ENCODE measurements around the gene VTI1A. TPM values are rescaled to one million over a fixed set of nuclear protein-coding genes. Genes with fewer than 3 reads are reported as not detected.
"Not testable (repeated sequence)": the region's sequence is repeated elsewhere in the genome, so short reads cannot be mapped to it uniquely, and the experiment has no call there.

VTI1A gene
- total RNA-seq = 10 to 100 TPM; 34.1 to 38.6 TPM

DNA sequence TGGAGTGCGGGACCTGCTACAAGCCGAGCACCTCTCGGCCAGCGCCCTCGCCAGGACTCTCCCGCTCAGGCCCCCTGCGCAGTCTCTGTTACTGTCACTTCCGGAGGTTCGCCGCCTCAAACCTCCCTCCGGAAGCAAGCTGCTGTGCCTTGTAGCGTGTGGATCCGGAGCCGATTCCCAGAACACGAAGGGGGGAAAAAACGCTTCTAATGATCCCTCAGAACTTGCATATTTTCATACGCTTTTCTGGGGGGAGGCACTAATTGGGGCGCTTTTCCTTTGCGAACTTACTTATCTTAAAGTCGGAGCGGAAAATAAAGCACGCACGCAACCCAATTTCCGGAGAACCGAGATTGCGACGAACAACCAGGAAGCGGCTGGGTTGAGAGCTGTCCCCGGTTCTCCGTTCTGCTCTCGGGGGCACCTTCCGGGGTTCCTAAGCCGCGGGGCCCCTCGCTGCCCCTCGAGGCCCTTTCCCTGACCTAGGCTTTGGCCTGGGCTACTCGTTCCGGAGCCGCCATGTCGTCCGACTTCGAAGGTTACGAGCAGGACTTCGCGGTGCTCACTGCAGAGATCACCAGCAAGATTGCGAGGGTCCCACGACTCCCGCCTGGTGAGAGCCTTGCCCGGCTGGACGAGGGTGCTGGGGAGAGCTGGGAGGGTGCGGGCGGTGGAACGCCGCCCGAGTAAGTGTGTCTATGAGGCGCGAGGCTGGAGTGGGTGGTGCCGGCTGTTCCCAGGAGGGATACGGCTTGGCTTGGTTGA is at the start of gene VTI1A, which contains the start of gene ZDHHC6:
Gene VTI1A, plus strand, starts transcription at position 361 of the 765 bp plus-strand sequence. Its CDS starts 159 bp downstream, at position 520.
Gene ZDHHC6, minus strand, starts transcription at position 60 of the 765 bp plus-strand sequence. CDS start 1,478 bp downstream, outside the sequence.
- peak within 1 kb of the TSS; percentile 58 for H3K27ac ChIP-seq
- H3K4me3 ChIP-seq = peak within 1 kb of the TSS; percentile 88
- no peaks in the 10 kb centered on the region for H3K9me3 ChIP-seq
- TF ChIP-seq, protein P1, sequence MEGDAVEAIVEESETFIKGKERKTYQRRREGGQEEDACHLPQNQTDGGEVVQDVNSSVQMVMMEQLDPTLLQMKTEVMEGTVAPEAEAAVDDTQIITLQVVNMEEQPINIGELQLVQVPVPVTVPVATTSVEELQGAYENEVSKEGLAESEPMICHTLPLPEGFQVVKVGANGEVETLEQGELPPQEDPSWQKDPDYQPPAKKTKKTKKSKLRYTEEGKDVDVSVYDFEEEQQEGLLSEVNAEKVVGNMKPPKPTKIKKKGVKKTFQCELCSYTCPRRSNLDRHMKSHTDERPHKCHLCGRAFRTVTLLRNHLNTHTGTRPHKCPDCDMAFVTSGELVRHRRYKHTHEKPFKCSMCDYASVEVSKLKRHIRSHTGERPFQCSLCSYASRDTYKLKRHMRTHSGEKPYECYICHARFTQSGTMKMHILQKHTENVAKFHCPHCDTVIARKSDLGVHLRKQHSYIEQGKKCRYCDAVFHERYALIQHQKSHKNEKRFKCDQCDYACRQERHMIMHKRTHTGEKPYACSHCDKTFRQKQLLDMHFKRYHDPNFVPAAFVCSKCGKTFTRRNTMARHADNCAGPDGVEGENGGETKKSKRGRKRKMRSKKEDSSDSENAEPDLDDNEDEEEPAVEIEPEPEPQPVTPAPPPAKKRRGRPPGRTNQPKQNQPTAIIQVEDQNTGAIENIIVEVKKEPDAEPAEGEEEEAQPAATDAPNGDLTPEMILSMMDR (IDR thresholded peaks at IDR 0.05) = no peak
- peaks cover 6% of the 10 kb centered on the region for H3K4me1 ChIP-seq
- DNase-seq = peak; percentile 90
- no peaks in the 10 kb centered on the region for H3K36me3 ChIP-seq
- H3K9ac ChIP-seq (ENCODE audit: low read depth in 2 of 2, low read length in 2 of 2) = peak within 1 kb of the TSS; percentile 92 to 99
- H3K27me3 ChIP-seq = no peaks in the 10 kb centered on the region
- intact Hi-C loops (cut with DNase I) = loop anchor here (10.0 kb wide), 1 partner anchor 262 kb away; the partner anchor contains the start of gene GPAM

DNA sequence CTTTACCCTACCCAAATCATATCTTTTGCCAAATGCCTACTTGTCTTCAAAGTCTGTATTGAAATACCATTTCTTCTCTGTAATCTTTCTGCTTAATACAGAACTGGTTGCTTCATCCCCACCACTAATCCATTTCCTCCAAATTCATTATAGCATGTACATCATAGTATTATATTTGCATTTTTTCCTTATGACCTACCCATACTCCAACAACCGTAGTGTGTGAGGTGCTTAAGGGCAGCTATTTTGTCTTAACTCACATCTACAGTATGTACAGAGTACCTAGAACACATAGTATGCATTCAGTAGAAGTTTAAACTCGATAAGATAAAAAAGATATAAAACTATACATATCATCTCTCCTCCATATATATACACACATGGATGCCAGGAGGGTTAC is 49.4 kb upstream of the VTI1A start:
- Histone ChIP-seq H3K27ac (no peak overlapping the region), H3K9ac (ENCODE audit: low read depth in 2 of 2, low read length in 2 of 2) (no peak overlapping the region), H3K9me3 (no peaks in the 10 kb centered on the region), H3K4me1 (peaks cover 5% of the 10 kb centered on the region), H3K27me3 (no peaks in the 10 kb centered on the region), H3K36me3 (no peaks in the 10 kb centered on the region), H3K4me3 (no peak overlapping the region)
- DNase-seq = no peak
- TF ChIP-seq, protein P1 (IDR thresholded peaks at IDR 0.05) = no peak
- intact Hi-C loops (cut with DNase I) = no loop called here

DNA sequence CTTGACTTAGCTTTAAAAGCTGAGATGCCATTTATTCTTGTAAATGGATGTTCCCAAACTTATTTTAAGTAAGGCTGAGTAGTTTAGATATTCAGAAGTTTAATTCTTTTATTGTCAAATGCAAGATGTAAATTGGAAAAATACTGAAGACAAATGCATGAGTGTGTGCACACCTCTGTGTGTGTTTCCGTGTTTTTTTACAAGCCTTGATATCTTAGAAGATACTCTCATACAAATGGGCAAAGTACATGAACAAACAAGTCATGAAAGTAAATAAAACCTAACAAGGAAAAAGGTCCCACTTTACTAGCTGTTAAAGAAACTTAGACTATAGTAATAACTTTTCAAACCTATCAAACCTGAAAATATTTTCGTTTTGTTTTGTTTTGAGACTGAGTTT is 44.1 kb upstream of the VTI1A start:
- peak overlapping the region; percentile 82 for H3K27ac ChIP-seq
- no peak for DNase-seq

DNA sequence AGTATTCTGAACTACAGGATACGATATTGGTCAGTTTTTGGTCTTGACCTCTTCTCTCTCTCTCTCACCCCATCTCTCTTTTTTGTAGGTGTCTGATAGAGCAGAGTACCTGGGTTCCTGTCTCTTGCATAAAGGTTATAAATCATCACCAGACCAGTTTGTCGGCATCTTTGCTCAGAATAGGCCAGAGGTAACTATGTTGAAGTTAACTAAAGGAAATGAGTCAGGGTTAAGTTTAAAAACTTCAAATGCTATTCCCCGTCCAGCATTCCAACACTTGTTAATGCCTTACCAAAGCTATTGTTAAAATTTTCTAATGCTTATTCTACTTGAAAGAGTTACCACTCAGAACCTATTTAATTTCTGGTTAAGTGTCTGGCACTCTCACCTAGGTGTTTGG is 42.4 kb upstream of the VTI1A start:
- intact Hi-C loops (cut with DNase I) = no loop called here
- H3K27ac ChIP-seq = peak overlapping the region; percentile 82
- DNase-seq = no peak
- no peak overlapping the region for H3K4me3 ChIP-seq
- no peak overlapping the region for H3K9ac ChIP-seq (ENCODE audit: low read depth in 2 of 2, low read length in 2 of 2)
- peaks cover 1% of the 10 kb centered on the region for H3K36me3 ChIP-seq
- TF ChIP-seq, protein P1 (IDR thresholded peaks at IDR 0.05) = no peak
- H3K27me3 ChIP-seq = no peaks in the 10 kb centered on the region
- H3K9me3 ChIP-seq = no peaks in the 10 kb centered on the region
- H3K4me1 ChIP-seq = peaks cover 5% of the 10 kb centered on the region

More for the DNA sequence above, 44.1 kb upstream of the VTI1A start:
- no peaks in the 10 kb centered on the region for H3K27me3 ChIP-seq
- peaks cover 5% of the 10 kb centered on the region for H3K4me1 ChIP-seq
- H3K9me3 ChIP-seq = no peaks in the 10 kb centered on the region
- intact Hi-C loops (cut with DNase I) = no loop called here
- peak overlapping the region in 1 of 2 donors; percentile 62 for H3K9ac ChIP-seq (ENCODE audit: low read depth in 2 of 2, low read length in 2 of 2)
- H3K36me3 ChIP-seq = no peaks in the 10 kb centered on the region
- TF ChIP-seq, protein P1 (IDR thresholded peaks at IDR 0.05) = no peak
- no peak overlapping the region for H3K4me3 ChIP-seq

DNA sequence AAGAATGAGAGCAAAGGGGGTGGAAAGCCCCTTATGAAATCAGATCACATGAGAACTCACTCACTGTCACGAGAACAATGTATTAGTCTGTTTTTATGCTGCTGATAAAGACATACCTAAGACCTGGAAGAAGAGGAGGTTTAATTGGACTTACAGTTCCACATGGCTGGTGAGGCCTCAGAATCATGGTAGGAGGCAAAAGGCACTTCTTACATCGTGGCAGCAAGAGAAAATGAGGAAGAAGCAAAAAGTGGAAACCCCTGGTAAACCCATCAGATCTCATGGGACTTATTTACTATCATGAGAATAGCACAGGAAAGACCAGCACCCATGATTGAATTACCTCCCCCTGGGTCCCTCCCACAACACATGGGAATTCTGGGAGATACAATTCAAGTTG is 40.2 kb upstream of the VTI1A start:
- H3K27ac ChIP-seq; intact Hi-C loops (cut with DNase I); H3K4me3 ChIP-seq: not testable (repeated sequence)

DNA sequence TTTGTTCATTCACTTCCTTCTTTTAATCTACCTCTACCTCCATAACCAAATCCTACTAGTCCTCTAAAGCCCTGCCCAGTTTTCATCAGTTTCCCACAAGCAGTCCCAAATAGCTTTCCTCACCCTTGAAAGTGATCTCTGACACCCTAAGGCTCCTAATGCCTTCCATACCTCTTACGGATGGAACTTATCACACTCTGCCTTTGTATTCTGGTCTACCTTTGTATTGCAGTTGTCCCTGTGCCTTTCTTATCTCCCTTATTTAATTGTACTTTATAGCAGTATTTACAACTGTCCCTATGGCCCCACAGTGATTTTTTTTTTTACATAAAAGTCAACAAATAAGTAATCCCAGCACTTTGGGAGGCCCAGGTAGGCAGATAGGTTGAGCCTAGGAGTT is 39.3 kb upstream of the VTI1A start:
- Histone ChIP-seq H3K4me3 (no peak overlapping the region), H3K36me3 (peaks cover 8% of the 10 kb centered on the region), H3K27me3 (no peaks in the 10 kb centered on the region), H3K9ac (ENCODE audit: low read depth in 2 of 2, low read length in 2 of 2) (peak overlapping the region in 1 of 2 donors; percentile 44), H3K9me3 (no peaks in the 10 kb centered on the region), H3K27ac (peak overlapping the region; percentile 46), H3K4me1 (peaks cover 5% of the 10 kb centered on the region)
- TF ChIP-seq, protein P1 (IDR thresholded peaks at IDR 0.05) = no peak
- no peak for DNase-seq
- intact Hi-C loops (cut with DNase I) = no loop called here

More for the DNA sequence above, 40.2 kb upstream of the VTI1A start:
- H3K9me3 ChIP-seq; H3K9ac ChIP-seq (ENCODE audit: low read depth in 2 of 2, low read length in 2 of 2); H3K4me1 ChIP-seq; H3K36me3 ChIP-seq; H3K27me3 ChIP-seq; DNase-seq: not testable (repeated sequence)
